Tibial nerve (tissue), 4 donors: Measurements from ENCODE around the gene POU4F2. TPM values are rescaled to one million over a fixed set of nuclear protein-coding genes. Genes with fewer than 3 reads are reported as not detected.
"Not testable (repeated sequence)": the region's sequence is repeated elsewhere in the genome, so short reads cannot be mapped to it uniquely, and the experiment has no call there.

Experiments
- DNase-seq, 2 donors: peaks; one replicate each; pipeline ENCODE4 v3.0.0-alpha.2; 2019; ENCODE audit warnings: low spot score in 2 of 2
- H3K27ac ChIP-seq, 4 donors: fragments of 200-600 bp; sonication (generic) in 3 of 4; one replicate each; pipeline ENCODE4 v1.5.1; 2017 to 2019; ENCODE audit warnings: mild to moderate bottlenecking in 1 of 4
- H3K27me3 ChIP-seq, 2 donors: fragments of 200-600 bp; sonication (generic) in 1 of 2; one replicate each; pipeline versions ENCODE4 v1.5.1 to v1.6.0; 2017 to 2019
- H3K36me3 ChIP-seq, 3 donors: fragments of 200-600 bp; sonication (generic); one replicate each; pipeline ENCODE4 v1.5.1; 2018 to 2019
- H3K4me1 ChIP-seq, 4 donors: fragments of 200-600 bp; sonication (generic) in 3 of 4; one replicate each; pipeline ENCODE4 v1.5.1; 2017 to 2019
- H3K4me3 ChIP-seq, 4 donors: fragments of 200-600 bp; sonication (generic) in 3 of 4; one replicate each; pipeline ENCODE4 v1.5.1; 2017 to 2019; ENCODE audit warnings: mild to moderate bottlenecking in 1 of 4, moderate library complexity in 1 of 4
- H3K9me3 ChIP-seq, 4 donors: fragments of 200-600 bp; sonication (generic) in 3 of 4; one replicate each; pipeline ENCODE4 v1.5.1; 2017 to 2019
- EP300 ChIP-seq, 2 donors: sonication (generic); formaldehyde crosslinking; IDR thresholded peaks; one replicate each; pipeline ENCODE4 v1.6.1; 2017; ENCODE audit warnings: antibody characterized with exemption in 2 of 2, mild to moderate bottlenecking in 1 of 2
- POLR2A ChIP-seq, 2 donors: fragments of 450-650 bp; IDR thresholded peaks; one replicate each; pipeline ENCODE4 v1.6.1; 2017; ENCODE audit warnings: antibody characterized with exemption in 2 of 2, mild to moderate bottlenecking in 2 of 2, moderate library complexity in 2 of 2
- WGBS, 2 donors: methylation state at CpG; one replicate each; pipeline ENCODE4 v1.1.5; 2018; 5-methylcytosine and 5-hydroxymethylcytosine counted together
- total RNA-seq, 4 donors: library from RNA; depleted of rRNA; stranded (reverse); fragments of >200 nt; gene quantifications; one replicate each; pipeline ENCODE4 v1.1.0, GENCODE V29; 2016
- TF ChIP-seq, protein P1 (sequence below), 5 experiments: fragments of 200-600 bp in 3 of 5; fragments of 450-650 bp in 2 of 5; sonication (generic) in 3 of 5; IDR thresholded peaks; one replicate each; pipeline ENCODE4 v1.5.1; 2016 to 2019; ENCODE audit warnings: antibody characterized with exemption in 5 of 5, mild to moderate bottlenecking in 3 of 5, moderate library complexity in 2 of 5

The POU4F2 gene
- total RNA-seq, 4 donors from 2014 or later, result not detected

GRCh38 chr4:146655521-146655856 lies 16.8 kb downstream of the POU4F2 start:
- Histone ChIP-seq H3K27ac (no peak overlapping the region), H3K4me3 (peak overlapping the region; percentile 23 to 55 (median 40)), H3K36me3 (no peaks in the 10 kb centered on the region), H3K4me1 (peaks cover 0 to 11% (median 0%) of the 10 kb centered on the region in 4 donors), H3K9me3 (no peaks in the 10 kb centered on the region), H3K27me3 (peaks cover 0 to 48% of the 10 kb centered on the region in 2 donors)
- TF ChIP-seq, protein P1, sequence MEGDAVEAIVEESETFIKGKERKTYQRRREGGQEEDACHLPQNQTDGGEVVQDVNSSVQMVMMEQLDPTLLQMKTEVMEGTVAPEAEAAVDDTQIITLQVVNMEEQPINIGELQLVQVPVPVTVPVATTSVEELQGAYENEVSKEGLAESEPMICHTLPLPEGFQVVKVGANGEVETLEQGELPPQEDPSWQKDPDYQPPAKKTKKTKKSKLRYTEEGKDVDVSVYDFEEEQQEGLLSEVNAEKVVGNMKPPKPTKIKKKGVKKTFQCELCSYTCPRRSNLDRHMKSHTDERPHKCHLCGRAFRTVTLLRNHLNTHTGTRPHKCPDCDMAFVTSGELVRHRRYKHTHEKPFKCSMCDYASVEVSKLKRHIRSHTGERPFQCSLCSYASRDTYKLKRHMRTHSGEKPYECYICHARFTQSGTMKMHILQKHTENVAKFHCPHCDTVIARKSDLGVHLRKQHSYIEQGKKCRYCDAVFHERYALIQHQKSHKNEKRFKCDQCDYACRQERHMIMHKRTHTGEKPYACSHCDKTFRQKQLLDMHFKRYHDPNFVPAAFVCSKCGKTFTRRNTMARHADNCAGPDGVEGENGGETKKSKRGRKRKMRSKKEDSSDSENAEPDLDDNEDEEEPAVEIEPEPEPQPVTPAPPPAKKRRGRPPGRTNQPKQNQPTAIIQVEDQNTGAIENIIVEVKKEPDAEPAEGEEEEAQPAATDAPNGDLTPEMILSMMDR (IDR thresholded peaks at IDR 0.05), result no peak
- no peak for TF ChIP-seq POLR2A (IDR thresholded peaks at IDR 0.05)
- TF ChIP-seq EP300 (IDR thresholded peaks at IDR 0.05), result no peak
- no peak for DNase-seq
- WGBS, 2 donors, result 14 to 15% methylated on average over 9 of the region's 9 CpGs

- no peak for TF ChIP-seq POLR2A (IDR thresholded peaks at IDR 0.05)
- no peak for TF ChIP-seq EP300 (IDR thresholded peaks at IDR 0.05)
- TF ChIP-seq, protein P1 (IDR thresholded peaks at IDR 0.05), result no peak
- no peak for DNase-seq
- no peak overlapping the region for H3K4me3 ChIP-seq
- no peak overlapping the region for H3K27ac ChIP-seq
- H3K9me3 ChIP-seq, result no peaks in the 10 kb centered on the region
- H3K4me1 ChIP-seq, result no peaks in the 10 kb centered on the region
- peaks cover 0 to 10% of the 10 kb centered on the region in 2 donors for H3K27me3 ChIP-seq
- WGBS, 2 donors, result 53 to 58% methylated on average over 4 of the region's 4 CpGs
- H3K36me3 ChIP-seq, result no peaks in the 10 kb centered on the region
Measured at GRCh38 chr4:146661367-146661766, 22.7 kb downstream of the POU4F2 start.

- not testable (repeated sequence) for H3K4me1 ChIP-seq, H3K27ac ChIP-seq, H3K36me3 ChIP-seq, DNase-seq, H3K9me3 ChIP-seq, H3K27me3 ChIP-seq, H3K4me3 ChIP-seq
- WGBS, 2 donors, result 69 to 79% methylated on average over 6 of the region's 6 CpGs
Measured at GRCh38 chr4:146663968-146664311, 25.2 kb downstream of the POU4F2 start.

- DNase-seq, result no peak
- Histone ChIP-seq H3K4me1 (no peaks in the 10 kb centered on the region), H3K4me3 (no peak overlapping the region), H3K9me3 (peaks cover 0 to 6% (median 0%) of the 10 kb centered on the region in 4 donors), H3K27me3 (no peaks in the 10 kb centered on the region), H3K27ac (no peak overlapping the region), H3K36me3 (no peaks in the 10 kb centered on the region)
- WGBS, 2 donors, result 71 to 77% methylated on average over 2 of the region's 2 CpGs
- TF ChIP-seq POLR2A (IDR thresholded peaks at IDR 0.05), result no peak
- TF ChIP-seq EP300 (IDR thresholded peaks at IDR 0.05), result no peak
- TF ChIP-seq, protein P1 (IDR thresholded peaks at IDR 0.05), result no peak
Measured at GRCh38 chr4:146674829-146675570, 36.3 kb downstream of the POU4F2 start.

Other genes starting within 250 kb of the POU4F2 start
- 10 to 100 TPM in 3 of 4 donors, 1 to 10 TPM in 1; 9.8 to 13.8 (median 11.9) TPM for gene SLC10A7, start 117.0 kb upstream of the POU4F2 start, total RNA-seq